GM21515 (cell line): ENCODE measurements around the gene PRR18.
"Not testable (repeated sequence)": the region's sequence is repeated elsewhere in the genome, so short reads cannot be mapped to it uniquely, and the experiment has no call there.

Source experiments
- ATAC-seq: cut with Tn5 transposase; IDR thresholded peaks from one replicate; pipeline ENCODE4 v1.9.1; 2021; ENCODE audit not compliant: unreplicated experiment

PRR18 gene

GRCh38 chr6:166308033-166308768, at the start of gene PRR18:
TSS of gene PRR18 (minus strand) at chr6:166308392. CDS start at chr6:166308142, 250 bp downstream.
- no peak for ATAC-seq

GRCh38 chr6:166355552-166355951, 47.4 kb upstream of the PRR18 start:
- ATAC-seq: no peak

GRCh38 chr6:166354965-166355364, 46.8 kb upstream of the PRR18 start:
- ATAC-seq: no peak

GRCh38 chr6:166354143-166354542, 46.0 kb upstream of the PRR18 start:
- no peak for ATAC-seq

GRCh38 chr6:166353507-166353906, 45.3 kb upstream of the PRR18 start:
- no peak for ATAC-seq

- ATAC-seq: no peak
Observed at GRCh38 chr6:166352923-166353322, 44.7 kb upstream of the PRR18 start.

- ATAC-seq: peak; percentile 97
Observed at GRCh38 chr6:166351715-166352285, 43.6 kb upstream of the PRR18 start.

- no peak for ATAC-seq
Observed at GRCh38 chr6:166348305-166348949, 40.2 kb upstream of the PRR18 start.

- ATAC-seq: no peak
Observed at GRCh38 chr6:166346965-166347364, 38.8 kb upstream of the PRR18 start.

- ATAC-seq: no peak
Observed at GRCh38 chr6:166346449-166346848, 38.3 kb upstream of the PRR18 start.

GRCh38 chr6:166345672-166346071, 37.5 kb upstream of the PRR18 start:
- not testable (repeated sequence) for ATAC-seq

GRCh38 chr6:166344921-166345320, 36.7 kb upstream of the PRR18 start:
- not testable (repeated sequence) for ATAC-seq

GRCh38 chr6:166344240-166344639, 36.0 kb upstream of the PRR18 start:
- no peak for ATAC-seq

GRCh38 chr6:166343150-166343487, 34.9 kb upstream of the PRR18 start:
- ATAC-seq: peak; percentile 34

- ATAC-seq: peak; percentile 92
Observed at GRCh38 chr6:166342349-166343149, 34.4 kb upstream of the PRR18 start, which contains the start of gene SFT2D1. TSS of gene SFT2D1 (minus strand) at chr6:166342545. CDS start at chr6:166342481, 64 bp downstream.

- ATAC-seq: no peak
Observed at GRCh38 chr6:166341977-166342348, 33.8 kb upstream of the PRR18 start.

GRCh38 chr6:166341464-166341863, 33.3 kb upstream of the PRR18 start:
- ATAC-seq: no peak

GRCh38 chr6:166338854-166339253, 30.7 kb upstream of the PRR18 start:
- no peak for ATAC-seq

GRCh38 chr6:166336847-166337246, 28.7 kb upstream of the PRR18 start:
- no peak for ATAC-seq

GRCh38 chr6:166335378-166336302, 27.4 kb upstream of the PRR18 start:
- ATAC-seq: no peak
